ENCODE measurements around the gene ABCC12. TPM values are rescaled to one million over a fixed set of nuclear protein-coding genes. Genes with fewer than 3 reads are reported as not detected.

The ABCC12 gene
- total RNA-seq (2014; rRNA removed; shearing (Covaris generic)) = 0.11 TPM in 1 of 2 replicates, not detected in the other

DNA sequence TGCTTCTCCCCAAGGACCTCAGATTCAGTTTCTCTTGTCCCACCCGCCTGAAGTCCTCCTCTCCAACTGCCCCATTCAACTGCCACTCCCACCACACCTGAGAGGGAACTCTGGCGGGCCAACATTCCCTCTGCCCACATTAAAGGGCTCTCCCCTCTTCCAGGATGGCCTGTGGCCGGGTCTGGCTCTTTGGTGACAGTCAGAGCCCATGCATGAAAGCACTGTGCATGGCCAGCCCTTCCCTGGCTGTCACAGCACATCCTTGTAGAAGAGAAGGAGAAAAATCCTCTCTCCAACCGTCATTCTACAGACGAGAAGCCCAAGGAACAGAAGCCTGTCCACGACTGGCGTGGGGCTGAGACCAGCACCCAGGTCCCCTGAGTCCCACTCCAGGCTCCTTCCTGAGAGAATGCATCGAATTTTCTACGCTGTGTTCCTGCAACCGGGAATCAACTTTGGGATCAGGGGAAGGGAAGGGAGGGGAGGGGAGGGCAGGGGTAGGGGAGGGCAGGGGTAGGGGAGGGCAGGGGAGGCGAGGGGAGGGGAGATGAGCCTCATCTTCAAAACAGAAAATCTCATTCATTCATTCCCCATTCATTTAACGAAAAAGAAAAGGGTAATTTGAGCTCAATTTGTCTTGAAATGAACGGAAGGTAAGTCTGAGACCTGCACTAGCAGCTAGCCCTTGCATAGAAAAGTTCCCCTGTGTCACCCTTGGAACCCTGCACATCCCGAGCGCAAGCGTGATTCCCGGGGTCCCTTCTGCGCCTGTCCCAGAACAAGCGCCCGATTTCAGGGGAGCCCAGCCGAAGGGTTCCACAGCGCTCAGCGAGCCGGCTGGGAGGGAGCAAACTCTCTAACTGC lies at the start of gene ABCC12:
TSS of gene ABCC12 (minus strand) at position 68 of the 864 bp plus-strand sequence. CDS start 9,569 bp downstream, outside the sequence.

Other genes with a start within 250 kb of the ABCC12 start
- 46.4 and 57.6 TPM in 2 replicates for gene LONP2, start 88.3 kb upstream of the ABCC12 start, total RNA-seq (2014; rRNA removed; shearing (Covaris generic))
- 0.27 TPM in 1 of 2 replicates, not detected in the other for gene ABCC11, start 91.5 kb upstream of the ABCC12 start, total RNA-seq (2014; rRNA removed; shearing (Covaris generic))
- 23.6 and 25.7 TPM in 2 replicates for gene SIAH1, start 229.4 kb upstream of the ABCC12 start, total RNA-seq (2014; rRNA removed; shearing (Covaris generic))